Measurements from ENCODE around the gene KPNA6. TPM values are rescaled to one million over a fixed set of nuclear protein-coding genes. Genes with fewer than 3 reads are reported as not detected.
A peak's percentile ranks its signal among the peaks of the same experiment; 100 is the strongest.

The KPNA6 gene
- total and polyA plus RNA-seq, 2 of the 4 experiments (the other 2 are of a cell fraction), result 27.0 to 50.7 TPM

DNA sequence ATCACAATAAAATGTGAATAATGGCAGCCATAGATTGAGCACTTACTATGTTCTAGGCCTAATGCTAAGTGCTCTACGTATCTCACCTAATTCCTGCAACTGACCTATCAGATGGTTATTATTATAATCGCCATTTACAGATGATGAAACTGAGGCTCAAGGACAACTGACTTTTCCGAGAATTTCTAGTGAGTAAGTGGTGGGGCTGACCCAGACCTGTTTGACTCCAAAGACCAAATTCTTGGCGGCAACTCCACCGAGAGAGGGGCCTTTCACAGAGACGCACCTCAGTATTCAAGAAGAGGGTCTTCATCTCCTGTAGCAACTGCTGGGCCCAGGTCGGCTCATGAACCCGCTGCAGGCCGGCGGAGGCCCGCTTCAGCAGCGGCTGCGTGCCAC, 113.7 kb downstream of the KPNA6 start:
- ATAC-seq (ENCODE audit: low read depth) (no peak; the same call in 1 of the 2 replicates), DNase-seq (no peak)
- no TSS peak for BruUV-seq (replicated peaks)
- WGBS, 2 experiments (ENCODE audit: extremely low coverage in 2 of 2, insufficient read length in 1 of 2), result no CpG with 5 or more reads among the region's 13 CpGs
- Histone ChIP-seq H3K27me3 (ENCODE audit: control insufficient read depth, insufficient read depth, low read length) (no peaks in the 10 kb centered on the region), H4K8ac (ENCODE audit: low read depth in 2 of 2, low read length in 2 of 2) (peak overlapping the region; percentile 80 to 98; a peak in 3 of 4 replicates), H3K56ac (ENCODE audit: extremely low read depth, insufficient read depth, low read length) (peak overlapping the region; percentile 51; the same call in 1 of the 2 replicates), H2BK120ac (ENCODE audit: low read depth, low read length) (no peak overlapping the region; the same call in 1 of the 2 replicates), H3K4me2 (ENCODE audit: low read depth, low read length) (peak overlapping the region; percentile 92), H4K5ac (ENCODE audit: low read depth, low read length) (peak overlapping the region; percentile 50), H2AFZ (replicated peaks; ENCODE audit: low read length, poor library complexity) (peak overlapping the region; percentile 84), H4K91ac (ENCODE audit: insufficient read depth, low read depth, low read length) (peak overlapping the region; percentile 45; the same call in 1 of the 2 replicates), H2AK5ac (ENCODE audit: low read depth, low read length) (peak overlapping the region; percentile 37), H2AK9ac (replicated peaks; ENCODE audit: low read depth, low read length, poor library complexity) (peak overlapping the region; percentile 83), H3K18ac (ENCODE audit: low read depth, low read length) (no peak overlapping the region), H3K23ac (ENCODE audit: low read depth, low read length) (peak overlapping the region; percentile 69), H3K9me1 (ENCODE audit: insufficient read depth, low read length) (peaks cover 13% of the 10 kb centered on the region), H3K27ac (ENCODE audit: insufficient read depth, low read length) (peak overlapping the region; percentile 86), H2BK20ac (ENCODE audit: low read depth, low read length) (no peak overlapping the region), H4K20me1 (ENCODE audit: insufficient read depth, low read length) (0 out of 2 replicates have a peak, but pooled peaks cover 4% of the 10 kb centered on the region), H3K9me3 (ENCODE audit: control insufficient read depth, insufficient read depth, low read length) (no peaks in the 10 kb centered on the region), H3K4ac (ENCODE audit: low read depth, low read length) (peak overlapping the region; percentile 89), H3K14ac (replicated peaks; ENCODE audit: low read depth, low read length) (peak overlapping the region; percentile 77), H3K9ac (ENCODE audit: low read depth, low read length) (peak overlapping the region; percentile 86), H2BK5ac (ENCODE audit: low read depth, low read length, poor library complexity, severe bottlenecking) (peak overlapping the region; percentile 71), H3K79me1 (ENCODE audit: low read depth in 1 of 2, low read length in 2 of 2) (peaks cover 37 to 59% of the 10 kb centered on the region in 2 experiments), H2BK15ac (ENCODE audit: low read depth, low read length) (no peak overlapping the region), H3K4me3 (ENCODE audit: insufficient read depth, low read depth, low read length) (peak overlapping the region; percentile 84), H3K36me3 (ENCODE audit: control insufficient read depth, insufficient read depth, low read length) (peaks cover 34% of the 10 kb centered on the region), H3K4me1 (ENCODE audit: control insufficient read depth, insufficient read depth, low read length) (peaks cover 12% of the 10 kb centered on the region)
- dilution Hi-C loops (cut with HindIII; ENCODE audit: low sequenced_read_pairs, unreplicated experiment) (no loop called here), intact Hi-C loops (cut with micrococcal nuclease) (loop anchor here (5.0 kb wide), 1 partner anchor 71 kb away; the partner anchor contains the start of gene HDAC1), in situ Hi-C loops (cut with MboI; ENCODE audit: low sequenced_read_pairs) (no loop called here)
- CTCF ChIA-PET, result interaction anchor here (1.4 kb wide), 1 partner anchor 19 kb away, joined by 5 read pairs; no protein-coding TSS in a partner anchor
- TF ChIP-seq RAD21 (IDR thresholded peaks at IDR 0.05; ENCODE audit: low read length), result no peak
- TF ChIP-seq RFX5 (IDR thresholded peaks at IDR 0.05; ENCODE audit: low read depth, low read length), result no peak
- TF ChIP-seq CEBPB (IDR thresholded peaks at IDR 0.05; ENCODE audit: low read depth, low read length), result no peak
- no peak for TF ChIP-seq BHLHE40 (IDR thresholded peaks at IDR 0.05; ENCODE audit: low read depth, low read length)
- no peak for TF ChIP-seq MAFK (IDR thresholded peaks at IDR 0.05; ENCODE audit: low read depth, low read length)
- TF ChIP-seq MAZ (IDR thresholded peaks at IDR 0.05; ENCODE audit: borderline replicate concordance, low read depth, low read length), result no peak
- TF ChIP-seq ELK1 (IDR thresholded peaks at IDR 0.05; ENCODE audit: borderline replicate concordance, low read depth, low read length), result no peak
- TF ChIP-seq FOS (IDR thresholded peaks at IDR 0.05; ENCODE audit: low read depth, low read length), result no peak
- POLR2A ChIA-PET (ENCODE audit: unreplicated experiment), result no interaction called here

All from IMR-90 (cell line).